VCaP (cell line): ENCODE measurements around the gene SCAP.
"Not testable (repeated sequence)": the region's sequence is repeated elsewhere in the genome, so short reads cannot be mapped to it uniquely, and the experiment has no call there.

ENCODE experiments used
- H3K27ac ChIP-seq: fragments of 450-650 bp; 2 replicates; pipeline ENCODE4 v1.5.1; 2017
- TF ChIP-seq, protein P1 (sequence below): fragments of 450-650 bp; conservative IDR thresholded peaks from 2 replicates; pipeline ENCODE4 v1.5.1; 2017; ENCODE audit warnings: mild to moderate bottlenecking, moderate library complexity

The SCAP gene

DNA sequence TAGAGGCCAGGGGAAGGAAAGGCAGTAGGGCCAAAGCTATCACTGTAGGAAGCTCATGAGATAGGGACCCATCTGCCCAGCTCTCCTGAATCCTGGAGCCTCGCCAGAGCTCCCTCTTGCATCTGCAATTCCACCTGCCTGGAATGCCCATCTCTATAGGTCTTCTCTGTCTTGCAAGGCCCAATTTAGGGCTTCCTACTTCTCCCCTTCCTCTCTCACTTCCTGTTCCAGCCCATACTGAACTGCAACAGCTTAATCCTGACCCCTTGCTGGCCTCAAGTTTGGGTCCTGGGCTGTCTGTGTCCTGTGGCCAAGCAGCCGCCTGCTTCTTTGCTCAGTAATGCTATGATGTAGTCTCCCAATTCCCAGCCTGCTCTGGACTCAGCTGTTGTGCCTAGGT lies 98.6 kb downstream of the SCAP start:
- no peak overlapping the region for H3K27ac ChIP-seq
- TF ChIP-seq, protein P1, sequence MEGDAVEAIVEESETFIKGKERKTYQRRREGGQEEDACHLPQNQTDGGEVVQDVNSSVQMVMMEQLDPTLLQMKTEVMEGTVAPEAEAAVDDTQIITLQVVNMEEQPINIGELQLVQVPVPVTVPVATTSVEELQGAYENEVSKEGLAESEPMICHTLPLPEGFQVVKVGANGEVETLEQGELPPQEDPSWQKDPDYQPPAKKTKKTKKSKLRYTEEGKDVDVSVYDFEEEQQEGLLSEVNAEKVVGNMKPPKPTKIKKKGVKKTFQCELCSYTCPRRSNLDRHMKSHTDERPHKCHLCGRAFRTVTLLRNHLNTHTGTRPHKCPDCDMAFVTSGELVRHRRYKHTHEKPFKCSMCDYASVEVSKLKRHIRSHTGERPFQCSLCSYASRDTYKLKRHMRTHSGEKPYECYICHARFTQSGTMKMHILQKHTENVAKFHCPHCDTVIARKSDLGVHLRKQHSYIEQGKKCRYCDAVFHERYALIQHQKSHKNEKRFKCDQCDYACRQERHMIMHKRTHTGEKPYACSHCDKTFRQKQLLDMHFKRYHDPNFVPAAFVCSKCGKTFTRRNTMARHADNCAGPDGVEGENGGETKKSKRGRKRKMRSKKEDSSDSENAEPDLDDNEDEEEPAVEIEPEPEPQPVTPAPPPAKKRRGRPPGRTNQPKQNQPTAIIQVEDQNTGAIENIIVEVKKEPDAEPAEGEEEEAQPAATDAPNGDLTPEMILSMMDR, result no peak

DNA sequence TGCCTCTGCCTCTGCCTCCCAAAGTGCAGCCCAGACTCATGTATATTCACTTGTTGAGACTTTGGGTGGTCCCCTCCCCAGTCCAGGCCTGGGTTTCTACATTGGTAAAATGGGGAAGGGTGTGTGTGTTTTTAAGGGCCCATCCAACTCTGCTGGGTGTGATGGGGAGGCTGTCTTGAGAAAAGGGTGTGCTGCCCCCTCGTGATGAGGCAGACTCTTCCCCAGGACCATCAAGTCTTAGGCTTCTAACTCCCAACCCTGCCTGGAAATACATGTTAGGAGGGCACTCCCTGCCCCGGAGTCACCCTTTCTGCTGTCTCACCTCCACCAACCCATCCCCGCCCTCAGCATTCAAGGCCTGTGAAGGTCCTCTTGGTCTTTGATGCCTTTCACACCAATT lies 99.3 kb downstream of the SCAP start:
- TF ChIP-seq, protein P1, result no peak
- H3K27ac ChIP-seq, result no peak overlapping the region

DNA sequence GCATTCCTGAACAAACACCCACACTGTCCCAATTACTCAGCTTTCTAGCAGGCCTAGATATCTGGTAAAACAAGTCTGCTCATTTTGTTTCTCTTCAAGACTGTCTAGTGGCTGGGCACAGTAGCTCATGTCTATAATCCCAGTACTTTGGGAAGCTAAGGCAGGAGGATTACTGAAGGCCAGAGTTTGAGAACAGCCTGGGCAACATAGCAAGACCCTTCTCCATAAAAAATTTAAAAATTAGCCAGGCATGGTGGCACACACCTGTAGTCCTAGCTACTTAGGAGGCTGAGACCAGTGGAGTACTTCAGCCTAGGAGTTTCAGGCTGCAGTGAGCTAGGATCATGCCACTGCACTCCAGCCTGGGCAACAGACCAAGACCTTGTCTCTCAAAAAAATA lies 101.2 kb downstream of the SCAP start:
- no peak overlapping the region for H3K27ac ChIP-seq
- TF ChIP-seq, protein P1, result no peak

DNA sequence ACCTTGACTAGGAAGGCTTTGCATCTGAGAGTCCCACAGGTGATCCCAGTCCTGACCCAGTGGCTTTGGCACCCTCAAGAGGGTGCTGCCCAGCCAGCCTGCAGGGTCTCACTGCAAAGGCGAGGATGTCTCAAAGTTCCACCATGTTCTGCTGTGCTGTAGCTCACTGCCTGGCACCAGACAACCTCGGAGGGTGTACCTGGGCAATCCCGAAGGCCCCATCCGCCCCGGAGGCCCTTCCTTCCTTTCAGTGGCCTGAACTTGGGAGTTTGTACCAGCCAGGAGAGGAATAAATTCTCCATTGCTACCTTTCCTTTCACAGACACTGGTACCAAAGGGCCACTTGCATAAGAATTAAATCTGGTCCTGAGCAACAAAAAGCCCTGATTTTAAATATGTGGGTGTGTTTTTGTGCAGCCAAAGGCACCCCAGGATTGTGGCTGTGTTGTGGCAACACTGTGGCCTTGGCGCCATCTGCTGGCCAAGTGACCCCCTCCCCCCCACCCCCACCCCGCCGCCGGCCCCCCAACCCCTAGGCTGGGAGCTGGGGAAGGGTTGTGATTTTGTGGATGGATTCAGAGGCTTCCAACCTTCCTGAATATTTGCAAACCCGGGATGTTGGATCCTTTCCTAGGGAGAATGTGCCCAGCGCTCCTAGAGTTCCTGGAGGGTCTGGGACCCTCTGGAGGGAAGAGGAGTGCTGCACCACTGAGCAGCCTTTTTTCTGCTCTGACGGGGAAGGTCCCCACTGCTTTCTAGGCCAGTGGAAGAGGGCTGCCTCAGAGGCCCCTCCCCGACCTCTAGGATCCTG lies 104.6 kb downstream of the SCAP start:
- H3K27ac ChIP-seq, result no peak overlapping the region
- TF ChIP-seq, protein P1, result peak; percentile 76

DNA sequence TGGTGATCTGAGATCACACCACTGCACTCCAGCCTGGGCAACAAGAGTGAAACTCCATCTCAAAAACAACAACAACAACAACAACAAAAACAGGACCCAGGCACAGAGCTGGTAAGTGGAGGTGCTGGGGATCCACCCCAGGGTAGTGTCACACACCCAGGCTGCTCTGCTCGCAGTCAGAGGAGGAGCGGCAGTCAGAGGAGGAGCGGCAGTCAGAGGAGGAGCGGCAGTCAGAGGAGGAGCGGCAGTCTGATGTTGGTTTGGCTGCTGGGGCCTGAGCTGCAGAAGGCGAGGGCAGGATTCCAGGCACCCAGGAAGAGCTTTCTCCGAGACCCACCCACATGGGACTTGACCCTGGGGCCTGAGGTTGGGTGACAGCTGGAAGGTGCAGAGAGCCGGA lies 105.7 kb downstream of the SCAP start:
- not testable (repeated sequence) for H3K27ac ChIP-seq

DNA sequence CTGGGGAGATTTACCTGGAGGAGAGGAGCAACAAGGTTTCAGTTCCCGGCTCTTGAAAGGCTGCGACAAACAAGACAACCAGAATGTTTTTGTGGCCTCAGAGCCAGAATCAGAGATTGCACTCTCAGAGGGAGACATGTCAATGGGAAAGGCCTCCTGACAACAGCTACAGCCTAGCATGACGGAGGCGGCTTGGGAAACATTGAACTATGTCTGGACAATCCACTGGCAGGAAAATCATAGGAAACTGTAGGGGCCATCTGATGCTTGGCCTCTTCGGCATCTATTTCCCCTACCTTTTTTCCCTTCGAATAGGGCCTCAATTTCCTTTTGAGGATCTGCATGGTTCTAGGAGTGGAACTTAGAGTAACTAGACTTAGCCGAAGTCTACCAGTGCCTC lies 108.1 kb downstream of the SCAP start:
- H3K27ac ChIP-seq, result no peak overlapping the region
- TF ChIP-seq, protein P1, result no peak

DNA sequence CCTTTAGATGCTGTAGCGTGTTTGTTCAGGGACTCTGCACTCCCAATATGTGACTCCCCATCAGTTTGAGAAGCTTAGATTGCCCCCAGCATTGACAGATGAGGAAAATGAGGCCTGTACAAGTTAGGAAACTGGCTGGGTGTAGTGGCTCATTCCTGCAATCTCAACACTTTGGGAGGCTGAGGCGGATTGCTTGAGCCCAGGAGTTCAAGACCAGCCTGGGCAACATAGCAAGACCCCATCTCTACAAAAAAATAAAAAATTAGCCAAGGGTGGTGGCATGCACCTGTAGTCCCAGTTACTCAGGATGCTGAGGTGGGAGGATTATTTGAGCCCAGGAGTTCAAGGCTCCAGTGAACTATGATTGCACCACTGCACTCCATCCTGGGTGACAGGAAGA lies 108.9 kb downstream of the SCAP start:
- TF ChIP-seq, protein P1, result no peak

More for the DNA sequence above, 108.9 kb downstream of the SCAP start:
- H3K27ac ChIP-seq, result no peak overlapping the region
